Measurements from ENCODE around the gene PERP. TPM values are rescaled to one million over a fixed set of nuclear protein-coding genes. Genes with fewer than 3 reads are reported as not detected.
A peak's percentile ranks its signal among the peaks of the same experiment; 100 is the strongest.
"Not testable (repeated sequence)": the region's sequence is repeated elsewhere in the genome, so short reads cannot be mapped to it uniquely, and the experiment has no call there.

Gene PERP
- total RNA-seq, 1 experiment from 2014 or later = 85.9 TPM

- H3K9me2 ChIP-seq (ENCODE audit: insufficient read depth); H3K9me3 ChIP-seq (ENCODE audit: control insufficient read depth in 1 of 2, insufficient read depth in 1 of 2, low read depth in 1 of 2, low read length in 2 of 2); H3K79me2 ChIP-seq (ENCODE audit: insufficient read depth, low read length); H3K4me3 ChIP-seq (replicated peaks in 1 of 2; ENCODE audit: low read depth in 1 of 2, low read length in 2 of 2); BruUV-seq (replicated peaks); H2AFZ ChIP-seq (ENCODE audit: low read depth, low read length, poor library complexity, severe bottlenecking); H3K27me3 ChIP-seq (ENCODE audit: insufficient read depth, low read length); RAD21 ChIA-PET (ENCODE audit: low non-redundant PET in 1 of 2, low total read pairs in 2 of 2, uncharacterized antibody in 2 of 2, unreplicated experiment in 2 of 2); intact Hi-C loops (cut with micrococcal nuclease); POLR2A ChIA-PET; CTCF ChIA-PET; H3K27ac ChIP-seq (ENCODE audit: low read depth, low read length); DNase-seq (ENCODE audit: low read depth, low spot score); H3K9ac ChIP-seq (ENCODE audit: low read length); H4K20me1 ChIP-seq (ENCODE audit: insufficient read depth); H3K36me3 ChIP-seq (ENCODE audit: control insufficient read depth in 1 of 2, insufficient read depth in 2 of 2, low read length in 2 of 2): not testable (repeated sequence)
- peaks cover 11 to 12% of the 10 kb centered on the region in 2 experiments; a peak in 3 of 4 replicates for H3K4me1 ChIP-seq (ENCODE audit: control insufficient read depth in 1 of 2, insufficient read depth in 2 of 2, low read length in 2 of 2)
- peak overlapping the region; percentile 26; the same call in 1 of the 2 replicates for H3K4me2 ChIP-seq (ENCODE audit: low read length)
- ATAC-seq = peak; percentile 44; the same call in 1 of the 2 replicates
- TF ChIP-seq FOSL1 (IDR thresholded peaks at IDR 0.05; ENCODE audit: low read depth) = peak; percentile 43; the same call in 1 of the 2 replicates
- peak; percentile 20; the same call in 1 of the 2 replicates for TF ChIP-seq JUND (IDR thresholded peaks at IDR 0.05)
Measured at GRCh38 chr6:138079556-138079955, 27.7 kb downstream of the PERP start.

DNA sequence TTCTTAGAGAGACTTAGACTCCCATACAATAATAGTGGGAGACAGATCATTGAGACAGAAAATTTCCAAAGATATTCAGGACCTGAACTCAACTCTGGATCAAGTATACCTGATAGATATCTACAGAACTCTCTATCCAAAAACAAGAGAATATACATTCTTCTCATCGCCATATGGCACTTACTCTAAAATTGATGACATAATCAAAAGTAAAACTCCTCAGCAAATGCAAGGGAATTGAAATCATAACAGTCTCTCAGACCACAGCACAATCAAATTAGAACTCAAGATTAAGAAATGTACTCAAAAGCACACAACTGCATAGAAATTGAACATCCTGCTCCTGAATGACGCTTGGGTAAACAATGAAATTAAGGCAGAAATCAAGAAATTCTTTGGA lies 28.7 kb downstream of the PERP start:
- Histone ChIP-seq H3K36me3 (ENCODE audit: control insufficient read depth in 1 of 2, insufficient read depth in 2 of 2, low read length in 2 of 2) (no peaks in the 10 kb centered on the region), H2AFZ (ENCODE audit: low read depth, low read length, poor library complexity, severe bottlenecking) (no peak overlapping the region), H4K20me1 (ENCODE audit: insufficient read depth) (no peaks in the 10 kb centered on the region), H3K4me1 (ENCODE audit: control insufficient read depth in 1 of 2, insufficient read depth in 2 of 2, low read length in 2 of 2) (peaks cover 11 to 12% of the 10 kb centered on the region in 2 experiments; a peak in 3 of 4 replicates), H3K27me3 (ENCODE audit: insufficient read depth, low read length) (no peaks in the 10 kb centered on the region; the same call in 1 of the 2 replicates), H3K9ac (ENCODE audit: low read length) (no peak overlapping the region), H3K27ac (ENCODE audit: low read depth, low read length) (no peak overlapping the region), H3K4me2 (ENCODE audit: low read length) (no peak overlapping the region), H3K9me2 (ENCODE audit: insufficient read depth) (no peaks in the 10 kb centered on the region), H3K79me2 (ENCODE audit: insufficient read depth, low read length) (no peaks in the 10 kb centered on the region), H3K9me3 (ENCODE audit: control insufficient read depth in 1 of 2, insufficient read depth in 1 of 2, low read depth in 1 of 2, low read length in 2 of 2) (no peaks in the 10 kb centered on the region), H3K4me3 (replicated peaks in 1 of 2; ENCODE audit: low read depth in 1 of 2, low read length in 2 of 2) (no peak overlapping the region)
- ChIA-PET RAD21 (ENCODE audit: low non-redundant PET in 1 of 2, low total read pairs in 2 of 2, uncharacterized antibody in 2 of 2, unreplicated experiment in 2 of 2) (no interaction called here), POLR2A (no interaction called here), CTCF (no interaction called here)
- ATAC-seq (no peak), DNase-seq (ENCODE audit: low read depth, low spot score) (no peak)
- BruUV-seq (replicated peaks) = no TSS peak
- intact Hi-C loops (cut with micrococcal nuclease) = no loop called here
- no peak for TF ChIP-seq MAX (IDR thresholded peaks at IDR 0.05)

DNA sequence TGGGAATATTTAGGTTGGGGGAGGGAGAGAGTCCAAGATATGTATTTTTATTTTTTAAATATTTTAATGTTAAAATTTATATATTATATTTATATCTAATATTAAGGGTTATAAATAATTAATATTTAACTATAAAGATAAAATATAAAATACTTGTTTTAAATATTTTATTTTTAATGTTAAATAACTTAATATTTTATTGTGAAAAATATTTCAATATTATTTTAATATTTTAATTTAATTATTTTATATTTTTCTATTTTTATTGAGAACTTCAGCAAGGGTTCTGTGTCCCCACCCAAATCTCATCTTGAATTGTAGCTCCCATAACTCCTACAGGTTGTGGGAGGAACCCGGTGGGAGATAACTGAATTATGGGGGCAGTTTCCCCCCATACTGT lies 34.0 kb downstream of the PERP start:
- TF ChIP-seq CEBPB (IDR thresholded peaks at IDR 0.05; ENCODE audit: low read depth) (no peak), SIN3A (IDR thresholded peaks at IDR 0.05; ENCODE audit: low read depth) (no peak), TCF7L2 (IDR thresholded peaks at IDR 0.05; ENCODE audit: borderline replicate concordance, extremely low read depth, insufficient read depth, insufficient read length) (no peak), ZBTB33 (IDR thresholded peaks at IDR 0.05; ENCODE audit: extremely low read depth, insufficient replicate concordance, low read length) (no peak)
- no TSS peak for BruUV-seq (replicated peaks)
- H3K36me3 ChIP-seq (ENCODE audit: control insufficient read depth in 1 of 2, insufficient read depth in 2 of 2, low read length in 2 of 2) = no peaks in the 10 kb centered on the region
- no peak overlapping the region for H2AFZ ChIP-seq (ENCODE audit: low read depth, low read length, poor library complexity, severe bottlenecking)
- no peak for ATAC-seq
- H3K9ac ChIP-seq (ENCODE audit: low read length) = no peak overlapping the region
- no peaks in the 10 kb centered on the region for H3K79me2 ChIP-seq (ENCODE audit: insufficient read depth, low read length)
- H3K27ac ChIP-seq (ENCODE audit: low read depth, low read length) = no peak overlapping the region
- ChIA-PET CTCF (no interaction called here), RAD21 (ENCODE audit: low non-redundant PET in 1 of 2, low total read pairs in 2 of 2, uncharacterized antibody in 2 of 2, unreplicated experiment in 2 of 2) (no interaction called here), POLR2A (no interaction called here)
- no peak overlapping the region for H3K4me2 ChIP-seq (ENCODE audit: low read length)
- H4K20me1 ChIP-seq (ENCODE audit: insufficient read depth) = no peaks in the 10 kb centered on the region
- intact Hi-C loops (cut with micrococcal nuclease) = no loop called here
- H3K9me2 ChIP-seq (ENCODE audit: insufficient read depth) = no peaks in the 10 kb centered on the region
- no peaks in the 10 kb centered on the region for H3K4me1 ChIP-seq (ENCODE audit: control insufficient read depth in 1 of 2, insufficient read depth in 2 of 2, low read length in 2 of 2)
- H3K9me3 ChIP-seq (ENCODE audit: control insufficient read depth in 1 of 2, insufficient read depth in 1 of 2, low read depth in 1 of 2, low read length in 2 of 2) = no peaks in the 10 kb centered on the region
- no peaks in the 10 kb centered on the region for H3K27me3 ChIP-seq (ENCODE audit: insufficient read depth, low read length)
- DNase-seq (ENCODE audit: low read depth, low spot score) = no peak
- no peak overlapping the region for H3K4me3 ChIP-seq (replicated peaks in 1 of 2; ENCODE audit: low read depth in 1 of 2, low read length in 2 of 2)

Measured in HCT116 (cell line).